GM12872 (cell line): Measurements from ENCODE around the gene CMC4.

ENCODE experiments used
- CTCF ChIP-seq: IDR thresholded peaks from 3 replicates; pipeline ENCODE4 v1.5.1; 2011; ENCODE audit warnings: low read depth, mild to moderate bottlenecking, low read length, moderate library complexity; ENCODE audit not compliant: insufficient read depth

Gene CMC4

DNA sequence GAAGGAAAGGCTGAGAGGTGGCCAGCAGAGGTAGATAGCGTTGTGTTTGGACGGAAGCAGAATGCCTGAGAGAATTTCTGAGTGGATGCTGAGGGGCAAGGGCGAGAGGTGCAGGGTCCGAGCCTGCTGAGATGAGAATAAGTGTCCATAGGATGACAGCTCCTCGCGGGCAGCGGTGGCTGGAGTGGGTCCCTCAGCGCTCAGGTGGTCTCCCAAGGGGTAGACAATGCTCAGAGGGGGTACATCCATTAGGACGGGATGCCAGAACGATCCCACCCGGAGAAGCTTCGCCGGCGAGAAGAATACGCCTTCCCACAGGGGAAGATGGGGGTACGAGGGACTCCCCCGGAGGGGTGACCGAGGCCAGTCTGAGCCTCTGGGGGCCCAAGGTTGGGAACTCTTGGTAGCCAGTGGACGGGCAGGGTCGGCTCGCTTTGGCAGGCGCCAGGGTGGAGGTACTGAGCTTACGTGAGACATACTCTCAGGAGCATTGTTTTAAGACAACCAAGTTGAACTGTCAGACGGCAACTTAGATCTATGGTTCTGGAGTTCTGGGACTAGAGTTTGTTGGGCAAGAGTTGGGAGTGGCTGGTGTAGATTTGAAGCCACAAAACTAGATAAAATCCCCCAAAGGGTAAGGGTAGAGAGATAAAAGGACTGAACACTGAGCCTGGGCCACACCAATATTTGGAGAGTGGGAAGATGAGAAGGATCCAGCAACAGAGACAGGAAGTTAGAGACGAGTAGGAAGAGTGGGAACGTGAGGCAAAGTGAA, 16.2 kb upstream of the CMC4 start:
- TF ChIP-seq CTCF = no peak

GRCh38 chrX:155086202-155086840, 15.4 kb upstream of the CMC4 start:
- TF ChIP-seq CTCF = peak; percentile 54

DNA sequence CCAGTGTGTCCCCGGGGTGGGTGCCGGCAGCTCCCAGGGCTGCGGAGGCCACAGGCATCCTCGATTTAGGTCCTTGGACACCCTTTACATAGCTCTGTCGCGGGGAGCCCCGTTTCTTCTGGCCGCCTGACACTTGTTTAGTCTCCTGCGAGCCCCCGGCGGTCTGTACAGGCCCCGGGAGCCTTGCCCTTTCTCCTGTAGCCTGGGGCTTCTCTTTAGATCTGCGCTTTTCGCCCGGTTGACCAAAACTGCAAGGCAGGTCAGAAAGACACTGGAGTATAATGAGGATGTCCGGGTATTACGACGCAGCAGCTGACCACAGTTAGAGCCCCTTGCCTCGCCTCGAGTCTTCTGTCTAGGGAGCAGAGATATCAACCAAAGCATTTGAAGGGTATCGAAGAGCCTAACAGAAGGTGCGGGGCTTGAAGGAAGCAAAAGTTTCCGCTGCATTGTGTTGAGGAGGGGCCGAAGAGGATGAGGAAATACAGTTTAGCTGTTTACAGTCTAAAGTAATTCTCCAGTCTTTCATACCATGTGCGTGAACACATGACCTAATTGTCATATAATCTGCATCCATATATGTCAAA, 851 bp upstream of the CMC4 start:
- TF ChIP-seq CTCF = no peak

DNA sequence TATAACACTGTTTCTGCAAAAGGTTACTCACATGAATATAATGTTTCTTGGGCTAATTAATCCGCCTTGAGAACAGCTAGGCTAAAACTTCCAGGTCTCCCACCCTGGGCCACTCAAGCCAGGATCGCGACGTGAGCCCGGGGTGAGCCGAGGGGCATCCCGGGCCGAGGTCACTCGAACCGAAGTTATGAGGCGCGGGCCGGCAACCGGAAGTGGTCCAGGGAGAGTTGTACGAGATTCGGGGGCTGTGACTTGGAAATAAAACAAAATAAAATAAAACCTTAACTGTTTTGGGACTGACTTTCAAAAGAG, 317 bp downstream of the CMC4 start:
- TF ChIP-seq CTCF = no peak

DNA sequence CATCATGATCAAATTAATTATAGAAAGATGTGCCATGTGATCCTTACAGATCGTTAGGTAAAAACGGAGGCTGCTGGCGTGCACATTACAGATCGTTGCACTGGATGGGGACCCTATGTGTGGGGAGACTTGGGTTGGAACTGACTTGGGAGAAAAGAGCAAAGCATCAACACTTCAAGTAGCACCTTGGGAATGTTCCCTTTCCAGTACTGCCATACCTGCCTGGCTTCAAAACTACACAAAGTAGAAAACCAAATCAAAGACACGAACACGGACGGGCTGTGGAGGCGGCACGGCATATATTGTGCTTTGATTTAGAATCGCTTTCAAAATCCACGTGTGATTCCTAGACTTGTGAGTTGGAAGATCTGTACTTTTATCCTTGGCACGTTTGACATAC, 898 bp downstream of the CMC4 start:
- TF ChIP-seq CTCF = no peak

- no peak for TF ChIP-seq CTCF
These were observed 1.5 kb downstream of the CMC4 start for GRCh38 chrX:155069414-155069813.

DNA sequence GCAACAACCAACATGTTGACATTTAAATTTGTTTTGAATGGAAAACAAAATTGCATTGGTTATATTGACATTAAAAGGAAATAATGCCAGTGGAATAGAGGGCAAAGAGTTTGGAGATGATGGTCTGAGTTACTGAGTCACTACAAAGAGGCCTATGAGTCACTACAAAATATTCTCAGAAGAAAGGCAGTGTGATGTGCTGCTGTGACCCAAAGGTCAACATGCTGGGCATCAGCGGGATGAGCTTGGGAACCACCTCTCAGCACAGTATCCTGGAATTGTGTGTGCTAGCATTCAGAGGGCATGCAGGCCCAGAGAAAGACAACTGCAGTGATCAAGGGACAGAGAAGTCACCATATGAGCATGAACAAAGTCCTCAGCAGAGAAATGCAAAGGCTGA, 2.8 kb downstream of the CMC4 start:
- TF ChIP-seq CTCF = no peak
